ENCODE results near the gene FGF3. TPM values are rescaled to one million over a fixed set of nuclear protein-coding genes. Genes with fewer than 3 reads are reported as not detected.

The FGF3 gene
- total and polyA plus RNA-seq, 8 donors, result not detected

DNA sequence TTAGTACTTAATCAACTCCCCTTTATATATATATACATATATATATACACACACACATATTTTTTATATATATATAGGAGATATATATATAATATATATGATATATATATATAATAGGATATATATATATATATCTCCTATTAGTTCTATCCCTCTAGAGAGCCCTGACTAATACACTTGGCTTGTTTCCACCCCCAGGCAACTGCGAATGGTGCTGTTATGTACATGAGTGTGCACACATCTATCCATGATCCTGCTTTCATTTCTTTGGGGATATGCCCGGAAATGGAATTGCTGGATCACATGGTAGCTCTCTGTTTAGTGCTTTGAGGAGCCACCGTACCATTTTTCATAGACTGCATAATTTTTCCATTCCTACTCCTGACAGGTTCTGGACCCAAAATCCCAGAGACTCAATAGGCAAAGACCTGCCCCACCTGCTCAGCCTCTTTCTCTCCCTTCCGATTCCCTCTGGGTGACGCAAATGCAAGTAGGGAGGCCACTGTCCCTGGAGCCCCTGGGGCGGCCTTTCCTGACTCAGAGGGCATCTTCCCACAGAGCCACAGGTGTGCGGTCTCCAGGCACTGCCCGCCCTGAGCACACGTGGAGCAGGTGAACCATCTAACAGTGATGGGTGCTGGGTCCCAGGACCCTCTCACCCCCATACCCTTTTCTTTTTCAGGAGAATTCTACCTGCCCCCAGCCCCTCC lies 12.0 kb downstream of the FGF3 start:
- intact Hi-C loops (cut with DNase I), result no loop called here
- Histone ChIP-seq H3K27me3 (no peaks in the 10 kb centered on the region), H3K4me3 (no peak overlapping the region), H3K36me3 (no peaks in the 10 kb centered on the region), H3K4me1 (no peaks in the 10 kb centered on the region), H3K27ac (no peak overlapping the region), H3K9me3 (no peaks in the 10 kb centered on the region)
- WGBS, 2 donors, result 75 to 82% methylated on average over 9 of the region's 9 CpGs
- ATAC-seq (no peak), DNase-seq (no peak), FAIRE-seq (no peak)
- TF ChIP-seq, protein P1, sequence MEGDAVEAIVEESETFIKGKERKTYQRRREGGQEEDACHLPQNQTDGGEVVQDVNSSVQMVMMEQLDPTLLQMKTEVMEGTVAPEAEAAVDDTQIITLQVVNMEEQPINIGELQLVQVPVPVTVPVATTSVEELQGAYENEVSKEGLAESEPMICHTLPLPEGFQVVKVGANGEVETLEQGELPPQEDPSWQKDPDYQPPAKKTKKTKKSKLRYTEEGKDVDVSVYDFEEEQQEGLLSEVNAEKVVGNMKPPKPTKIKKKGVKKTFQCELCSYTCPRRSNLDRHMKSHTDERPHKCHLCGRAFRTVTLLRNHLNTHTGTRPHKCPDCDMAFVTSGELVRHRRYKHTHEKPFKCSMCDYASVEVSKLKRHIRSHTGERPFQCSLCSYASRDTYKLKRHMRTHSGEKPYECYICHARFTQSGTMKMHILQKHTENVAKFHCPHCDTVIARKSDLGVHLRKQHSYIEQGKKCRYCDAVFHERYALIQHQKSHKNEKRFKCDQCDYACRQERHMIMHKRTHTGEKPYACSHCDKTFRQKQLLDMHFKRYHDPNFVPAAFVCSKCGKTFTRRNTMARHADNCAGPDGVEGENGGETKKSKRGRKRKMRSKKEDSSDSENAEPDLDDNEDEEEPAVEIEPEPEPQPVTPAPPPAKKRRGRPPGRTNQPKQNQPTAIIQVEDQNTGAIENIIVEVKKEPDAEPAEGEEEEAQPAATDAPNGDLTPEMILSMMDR (IDR thresholded peaks at IDR 0.05), result no peak

DNA sequence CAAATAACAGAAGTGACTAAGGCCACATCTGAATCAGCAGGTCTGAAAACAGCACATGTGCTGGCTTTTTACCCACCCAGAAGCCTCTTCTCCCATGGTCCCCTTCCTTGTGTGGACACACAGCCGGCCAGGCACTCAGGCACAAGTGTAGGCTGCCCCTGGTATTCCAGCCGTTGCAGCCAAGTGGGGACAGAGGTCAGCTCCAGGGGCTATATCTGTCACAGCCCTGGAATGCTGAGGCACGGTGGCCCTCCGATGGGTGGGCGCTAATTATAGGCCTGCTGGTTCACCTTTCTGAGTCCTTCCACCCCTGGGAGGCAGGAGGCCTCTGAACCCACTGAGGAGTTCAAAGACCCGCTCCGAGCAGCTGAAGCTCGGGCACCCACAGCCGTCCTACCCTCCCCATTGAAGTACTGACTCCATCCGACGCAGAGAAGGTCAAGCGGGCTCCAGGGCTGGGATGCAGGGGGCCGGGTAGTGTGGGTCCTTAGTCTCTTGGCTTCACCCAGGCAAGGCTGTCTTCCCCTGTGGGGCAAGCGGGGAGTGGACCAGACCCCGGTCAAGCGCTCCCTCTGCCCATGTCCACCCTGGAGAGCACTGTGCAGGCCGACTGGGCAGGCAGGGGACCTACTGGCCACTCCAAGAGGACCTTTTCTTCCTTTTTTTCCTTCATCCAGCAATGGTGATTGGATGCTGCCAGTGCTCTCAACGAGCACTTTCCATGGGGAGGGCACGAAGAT lies 14.3 kb downstream of the FGF3 start:
- Histone ChIP-seq H3K4me3 (no peak overlapping the region), H3K9me3 (no peaks in the 10 kb centered on the region), H3K27ac (no peak overlapping the region), H3K27me3 (no peaks in the 10 kb centered on the region), H3K4me1 (no peaks in the 10 kb centered on the region), H3K36me3 (no peaks in the 10 kb centered on the region)
- no peak for ATAC-seq
- no peak for FAIRE-seq
- intact Hi-C loops (cut with DNase I), result no loop called here
- WGBS, 2 donors, result 52 to 58% methylated on average over 19 of the region's 19 CpGs
- TF ChIP-seq, protein P1 (IDR thresholded peaks at IDR 0.05), result no peak
- DNase-seq, result peak in 2 of 6 donors; percentile 34 to 41

DNA sequence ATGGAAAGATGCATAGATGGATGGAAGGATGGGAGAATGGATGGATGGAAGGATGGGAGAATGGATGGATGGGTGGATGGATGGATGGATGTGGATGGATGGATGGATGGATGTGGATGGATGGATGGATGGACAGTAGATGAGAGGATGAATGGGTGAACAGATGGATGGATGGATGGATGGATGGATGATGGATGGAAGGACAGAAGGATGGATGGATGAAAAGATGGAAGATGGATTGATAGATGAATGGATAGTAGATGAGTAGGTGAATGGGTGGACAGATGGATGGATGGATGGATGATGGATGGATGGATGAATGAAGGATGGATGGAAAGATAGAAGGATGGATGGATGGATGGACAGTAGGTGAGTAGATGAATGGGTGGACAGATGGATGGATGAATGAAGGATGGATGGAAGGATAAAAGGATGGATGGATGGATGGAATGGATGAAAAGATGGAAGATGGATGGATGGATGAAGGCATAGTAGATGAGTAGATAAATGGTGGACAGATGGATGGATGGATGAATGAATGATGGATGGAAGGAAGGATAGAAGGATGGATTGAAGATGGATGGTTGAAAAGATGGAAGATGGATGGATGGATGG lies 15.5 kb downstream of the FGF3 start:
- Histone ChIP-seq H3K4me3 (no peak overlapping the region), H3K36me3 (no peaks in the 10 kb centered on the region), H3K27me3 (no peaks in the 10 kb centered on the region), H3K27ac (no peak overlapping the region), H3K9me3 (no peaks in the 10 kb centered on the region), H3K4me1 (no peaks in the 10 kb centered on the region)
- no peak for ATAC-seq
- intact Hi-C loops (cut with DNase I), result no loop called here
- FAIRE-seq, result no peak
- TF ChIP-seq, protein P1 (IDR thresholded peaks at IDR 0.05), result no peak
- no peak for DNase-seq

DNA sequence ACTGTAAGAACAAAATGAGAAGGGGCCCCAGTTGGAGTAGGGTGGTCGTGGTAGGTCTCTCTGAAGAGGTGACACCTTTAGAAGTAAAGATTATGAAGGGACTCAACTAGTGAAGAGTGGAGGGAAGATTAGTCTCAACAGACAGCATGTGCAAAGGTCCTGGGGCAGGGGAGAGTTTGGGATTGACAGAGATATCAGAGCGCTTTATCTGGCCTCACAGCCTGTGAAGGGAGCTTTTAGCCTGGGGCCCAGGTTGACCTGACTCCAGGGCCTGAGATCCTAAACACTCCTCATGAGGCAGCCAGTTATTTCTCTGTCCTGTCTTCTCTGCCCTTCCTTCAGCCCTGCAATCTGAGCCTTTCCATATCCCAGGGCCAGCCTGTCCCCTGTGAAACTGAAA lies 16.2 kb downstream of the FGF3 start:
- H3K4me1 ChIP-seq, result no peaks in the 10 kb centered on the region
- H3K4me3 ChIP-seq, result no peak overlapping the region
- FAIRE-seq (no peak), ATAC-seq (no peak), DNase-seq (no peak)
- no peaks in the 10 kb centered on the region for H3K9me3 ChIP-seq
- H3K27me3 ChIP-seq, result no peaks in the 10 kb centered on the region
- H3K27ac ChIP-seq, result no peak overlapping the region
- intact Hi-C loops (cut with DNase I), result no loop called here
- no peaks in the 10 kb centered on the region for H3K36me3 ChIP-seq
- WGBS, 2 donors, result 67 to 85% methylated on average over 2 of the region's 2 CpGs
- TF ChIP-seq, protein P1 (IDR thresholded peaks at IDR 0.05), result no peak
